ENCODE data around the gene MALSU1.

The MALSU1 gene

DNA sequence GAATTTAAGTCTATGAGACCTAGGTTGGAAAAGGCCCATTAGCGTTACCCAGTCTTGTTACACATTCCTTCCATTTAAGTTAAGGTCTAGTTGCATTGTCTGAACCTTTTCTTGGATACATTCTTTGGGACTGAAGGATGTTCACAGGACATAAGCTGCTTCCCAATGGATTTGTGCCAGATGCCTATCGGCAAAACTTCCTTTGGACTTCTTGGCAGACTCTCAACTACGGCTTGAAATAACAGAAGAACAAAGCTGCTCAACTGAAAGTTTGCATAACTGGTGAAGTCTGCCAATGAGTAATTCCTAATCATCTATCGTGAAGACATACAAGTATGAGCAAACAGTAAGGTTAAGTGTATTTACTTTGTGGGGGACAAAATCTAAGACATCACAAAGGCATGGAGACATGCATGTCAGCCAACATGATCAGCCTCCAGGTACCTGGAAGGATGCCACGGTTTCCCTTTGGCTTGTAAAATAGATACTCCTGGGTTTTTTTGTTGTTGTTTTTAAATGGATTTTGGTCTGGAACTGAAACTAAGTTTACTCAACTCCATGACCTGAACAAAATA lies 35.4 kb downstream of the MALSU1 start:
- no peak for TF ChIP-seq EZH2 (IDR thresholded peaks at IDR 0.05; ENCODE audit: borderline replicate concordance, low read length)
- TF ChIP-seq, protein P1, sequence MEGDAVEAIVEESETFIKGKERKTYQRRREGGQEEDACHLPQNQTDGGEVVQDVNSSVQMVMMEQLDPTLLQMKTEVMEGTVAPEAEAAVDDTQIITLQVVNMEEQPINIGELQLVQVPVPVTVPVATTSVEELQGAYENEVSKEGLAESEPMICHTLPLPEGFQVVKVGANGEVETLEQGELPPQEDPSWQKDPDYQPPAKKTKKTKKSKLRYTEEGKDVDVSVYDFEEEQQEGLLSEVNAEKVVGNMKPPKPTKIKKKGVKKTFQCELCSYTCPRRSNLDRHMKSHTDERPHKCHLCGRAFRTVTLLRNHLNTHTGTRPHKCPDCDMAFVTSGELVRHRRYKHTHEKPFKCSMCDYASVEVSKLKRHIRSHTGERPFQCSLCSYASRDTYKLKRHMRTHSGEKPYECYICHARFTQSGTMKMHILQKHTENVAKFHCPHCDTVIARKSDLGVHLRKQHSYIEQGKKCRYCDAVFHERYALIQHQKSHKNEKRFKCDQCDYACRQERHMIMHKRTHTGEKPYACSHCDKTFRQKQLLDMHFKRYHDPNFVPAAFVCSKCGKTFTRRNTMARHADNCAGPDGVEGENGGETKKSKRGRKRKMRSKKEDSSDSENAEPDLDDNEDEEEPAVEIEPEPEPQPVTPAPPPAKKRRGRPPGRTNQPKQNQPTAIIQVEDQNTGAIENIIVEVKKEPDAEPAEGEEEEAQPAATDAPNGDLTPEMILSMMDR (IDR thresholded peaks at IDR 0.05; ENCODE audit: low read length): no peak
- Histone ChIP-seq H3K4me1 (ENCODE audit: insufficient read depth, low read length, severe bottlenecking) (no peaks in the 10 kb centered on the region), H3K9me2 (ENCODE audit: low read depth, low read length) (no peaks in the 10 kb centered on the region), H2AFZ (ENCODE audit: low read length) (no peak overlapping the region), H3K9me3 (ENCODE audit: low read length) (no peaks in the 10 kb centered on the region), H3F3A (ENCODE audit: insufficient read depth, low read length) (no peaks in the 10 kb centered on the region), H3K36me3 (ENCODE audit: insufficient read depth, low read length) (peaks cover 89% of the 10 kb centered on the region), H3K4me2 (ENCODE audit: low read length) (no peak overlapping the region), H4K20me1 (ENCODE audit: insufficient read depth, low read length) (no peaks in the 10 kb centered on the region), H3K27me3 (ENCODE audit: insufficient read depth, low read length) (no peaks in the 10 kb centered on the region), H3K9ac (ENCODE audit: low read length) (no peak overlapping the region), H3K27ac (ENCODE audit: low read depth, low read length, poor library complexity, severe bottlenecking) (no peak overlapping the region), H3K79me2 (ENCODE audit: insufficient read depth, low read length) (no peaks in the 10 kb centered on the region), H3K4me3 (ENCODE audit: low read depth, low read length, poor library complexity, severe bottlenecking) (no peak overlapping the region)

DNA sequence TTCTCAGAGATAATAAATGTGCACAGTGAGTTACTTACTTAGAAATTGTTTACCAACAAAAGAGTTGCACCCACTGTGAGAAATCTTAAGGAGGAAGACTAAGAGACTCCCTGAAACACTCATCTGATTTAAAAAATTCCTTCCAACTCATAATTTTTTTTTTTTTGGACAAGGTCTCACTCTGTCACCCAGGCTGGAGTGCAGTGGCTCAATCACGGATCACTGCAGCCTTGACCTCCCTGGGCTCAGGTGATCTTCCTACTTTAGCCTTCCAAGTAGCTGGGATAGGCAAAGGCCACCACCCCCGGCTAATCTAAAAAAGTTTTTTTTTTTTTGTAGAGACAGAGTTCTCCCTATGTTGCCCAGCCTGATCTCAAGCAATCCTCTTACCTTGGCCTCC lies 36.0 kb downstream of the MALSU1 start:
- H3K4me3 ChIP-seq (ENCODE audit: low read depth, low read length, poor library complexity, severe bottlenecking): no peak overlapping the region
- H3K4me1 ChIP-seq (ENCODE audit: insufficient read depth, low read length, severe bottlenecking): no peaks in the 10 kb centered on the region
- no peaks in the 10 kb centered on the region for H4K20me1 ChIP-seq (ENCODE audit: insufficient read depth, low read length)
- no peak overlapping the region for H3K9ac ChIP-seq (ENCODE audit: low read length)
- no peak overlapping the region for H2AFZ ChIP-seq (ENCODE audit: low read length)
- no peaks in the 10 kb centered on the region for H3K9me3 ChIP-seq (ENCODE audit: low read length)
- H3K27ac ChIP-seq (ENCODE audit: low read depth, low read length, poor library complexity, severe bottlenecking): no peak overlapping the region
- no peaks in the 10 kb centered on the region for H3K79me2 ChIP-seq (ENCODE audit: insufficient read depth, low read length)
- no peak overlapping the region for H3K4me2 ChIP-seq (ENCODE audit: low read length)
- TF ChIP-seq EZH2 (IDR thresholded peaks at IDR 0.05; ENCODE audit: borderline replicate concordance, low read length): no peak
- TF ChIP-seq, protein P1 (IDR thresholded peaks at IDR 0.05; ENCODE audit: low read length): no peak
- H3K36me3 ChIP-seq (ENCODE audit: insufficient read depth, low read length): peaks cover 90% of the 10 kb centered on the region
- H3F3A ChIP-seq (ENCODE audit: insufficient read depth, low read length): no peaks in the 10 kb centered on the region
- no peaks in the 10 kb centered on the region for H3K9me2 ChIP-seq (ENCODE audit: low read depth, low read length)
- H3K27me3 ChIP-seq (ENCODE audit: insufficient read depth, low read length): no peaks in the 10 kb centered on the region

DNA sequence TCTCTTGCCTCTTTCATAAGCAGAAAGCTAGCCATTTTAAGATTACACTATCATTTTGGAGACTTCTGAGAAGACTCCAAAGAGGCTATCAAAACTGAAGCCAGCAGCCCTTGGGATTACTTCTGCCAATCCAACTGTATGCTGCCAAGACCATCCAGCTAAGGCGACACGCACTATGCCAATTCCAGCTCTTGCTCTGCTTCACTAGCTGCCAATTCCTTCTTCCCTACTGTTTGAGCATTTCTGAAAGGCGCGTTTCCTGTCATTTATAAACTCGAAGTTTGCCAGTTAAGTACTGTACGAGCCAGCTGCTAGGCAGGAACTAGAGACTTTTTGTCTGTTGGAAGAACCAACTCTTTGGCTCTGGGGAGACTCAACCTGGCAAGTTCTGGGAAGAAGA lies 36.5 kb downstream of the MALSU1 start:
- H3K9ac ChIP-seq (ENCODE audit: low read length): no peak overlapping the region
- H3K9me2 ChIP-seq (ENCODE audit: low read depth, low read length): no peaks in the 10 kb centered on the region
- H3K27me3 ChIP-seq (ENCODE audit: insufficient read depth, low read length): no peaks in the 10 kb centered on the region
- no peaks in the 10 kb centered on the region for H3K9me3 ChIP-seq (ENCODE audit: low read length)
- H3K4me2 ChIP-seq (ENCODE audit: low read length): no peak overlapping the region
- no peaks in the 10 kb centered on the region for H3K4me1 ChIP-seq (ENCODE audit: insufficient read depth, low read length, severe bottlenecking)
- H4K20me1 ChIP-seq (ENCODE audit: insufficient read depth, low read length): no peaks in the 10 kb centered on the region
- TF ChIP-seq, protein P1 (IDR thresholded peaks at IDR 0.05; ENCODE audit: low read length): no peak
- TF ChIP-seq EZH2 (IDR thresholded peaks at IDR 0.05; ENCODE audit: borderline replicate concordance, low read length): no peak
- H2AFZ ChIP-seq (ENCODE audit: low read length): no peak overlapping the region
- H3K4me3 ChIP-seq (ENCODE audit: low read depth, low read length, poor library complexity, severe bottlenecking): no peak overlapping the region
- peaks cover 92% of the 10 kb centered on the region for H3K36me3 ChIP-seq (ENCODE audit: insufficient read depth, low read length)
- H3K79me2 ChIP-seq (ENCODE audit: insufficient read depth, low read length): no peaks in the 10 kb centered on the region
- H3F3A ChIP-seq (ENCODE audit: insufficient read depth, low read length): no peaks in the 10 kb centered on the region
- H3K27ac ChIP-seq (ENCODE audit: low read depth, low read length, poor library complexity, severe bottlenecking): no peak overlapping the region
